GM12864 (cell line): ENCODE results near the gene ZMIZ1.

ENCODE experiments used
- DNase-seq: peaks from one replicate; pipeline ENCODE4 v3.0.0-alpha.2; 2011; ENCODE audit warnings: low read depth
- H3K4me3 ChIP-seq: 2 replicates; pipeline ENCODE4 v1.5.1; 2011; ENCODE audit warnings: mild to moderate bottlenecking, low read depth, low read length, control low read depth
- CTCF ChIP-seq: IDR thresholded peaks from 2 replicates; pipeline ENCODE4 v1.5.1; 2011; ENCODE audit warnings: low read depth, mild to moderate bottlenecking, moderate library complexity, low read length, control low read depth, inconsistent platforms; ENCODE audit errors: missing control alignments

ZMIZ1 gene

GRCh38 chr10:79163666-79163975, 94.9 kb downstream of the ZMIZ1 start:
- no peak for TF ChIP-seq CTCF
- no peak overlapping the region for H3K4me3 ChIP-seq
- no peak for DNase-seq

GRCh38 chr10:79164075-79164474, 95.3 kb downstream of the ZMIZ1 start:
- H3K4me3 ChIP-seq = no peak overlapping the region
- no peak for TF ChIP-seq CTCF
- no peak for DNase-seq

GRCh38 chr10:79165070-79165778, 96.5 kb downstream of the ZMIZ1 start:
- no peak for DNase-seq
- no peak for TF ChIP-seq CTCF

GRCh38 chr10:79166312-79166721, 97.6 kb downstream of the ZMIZ1 start:
- TF ChIP-seq CTCF = no peak
- no peak for DNase-seq
- H3K4me3 ChIP-seq = no peak overlapping the region

More at GRCh38 chr10:79165070-79165778, 96.5 kb downstream of the ZMIZ1 start:
- H3K4me3 ChIP-seq = no peak overlapping the region

GRCh38 chr10:79166741-79167140, 98.0 kb downstream of the ZMIZ1 start:
- H3K4me3 ChIP-seq = no peak overlapping the region
- no peak for DNase-seq
- no peak for TF ChIP-seq CTCF

- H3K4me3 ChIP-seq = no peak overlapping the region
- no peak for TF ChIP-seq CTCF
- DNase-seq = no peak
Observed at GRCh38 chr10:79167537-79167936, 98.8 kb downstream of the ZMIZ1 start.

GRCh38 chr10:79168210-79168609, 99.4 kb downstream of the ZMIZ1 start:
- no peak overlapping the region for H3K4me3 ChIP-seq
- no peak for DNase-seq
- TF ChIP-seq CTCF = no peak
